GM12874 (cell line): ENCODE measurements around the gene H2AZ2.

Experiments
- CTCF ChIP-seq: IDR thresholded peaks from 2 replicates; pipeline ENCODE4 v1.5.1; 2011; ENCODE audit warnings: low read depth, mild to moderate bottlenecking, control low read depth, low read length, moderate library complexity; ENCODE audit not compliant: insufficient read depth

H2AZ2 gene

GRCh38 chr7:44798649-44799305 is 49.1 kb downstream of the H2AZ2 start:
- no peak for TF ChIP-seq CTCF

GRCh38 chr7:44797329-44798258 is 50.3 kb downstream of the H2AZ2 start:
- TF ChIP-seq CTCF, result peak; percentile 67

GRCh38 chr7:44796504-44797328 is 51.2 kb downstream of the H2AZ2 start, which contains the start of gene PPIA:
Gene PPIA, plus strand, starts transcription at chr7:44796681. Its CDS starts 44 bp downstream, at chr7:44796725.
- TF ChIP-seq CTCF, result no peak

- TF ChIP-seq CTCF, result no peak
These were observed 51.8 kb downstream of the H2AZ2 start for GRCh38 chr7:44796034-44796503.

- no peak for TF ChIP-seq CTCF
These were observed 53.6 kb downstream of the H2AZ2 start for GRCh38 chr7:44794331-44794730.

GRCh38 chr7:44793919-44794318 is 54.0 kb downstream of the H2AZ2 start:
- TF ChIP-seq CTCF, result no peak
